ENCODE measurements around the gene MRNIP.

GRCh38 chr5:179806250-179807048 lies 52.2 kb downstream of the MRNIP start, which contains the start of gene MGAT4B:
- TF ChIP-seq GATA3 (IDR thresholded peaks at IDR 0.05; ENCODE audit: low read depth, low read length) (no peak), GATA2 (IDR thresholded peaks at IDR 0.05; ENCODE audit: low read depth, low read length) (no peak)
